ENCODE measurements around the gene OR51B6. TPM values are rescaled to one million over a fixed set of nuclear protein-coding genes. Genes with fewer than 3 reads are reported as not detected.
"Not testable (repeated sequence)": the region's sequence is repeated elsewhere in the genome, so short reads cannot be mapped to it uniquely, and the experiment has no call there.

The OR51B6 gene
- total RNA-seq, 1 donor, result not detected

DNA sequence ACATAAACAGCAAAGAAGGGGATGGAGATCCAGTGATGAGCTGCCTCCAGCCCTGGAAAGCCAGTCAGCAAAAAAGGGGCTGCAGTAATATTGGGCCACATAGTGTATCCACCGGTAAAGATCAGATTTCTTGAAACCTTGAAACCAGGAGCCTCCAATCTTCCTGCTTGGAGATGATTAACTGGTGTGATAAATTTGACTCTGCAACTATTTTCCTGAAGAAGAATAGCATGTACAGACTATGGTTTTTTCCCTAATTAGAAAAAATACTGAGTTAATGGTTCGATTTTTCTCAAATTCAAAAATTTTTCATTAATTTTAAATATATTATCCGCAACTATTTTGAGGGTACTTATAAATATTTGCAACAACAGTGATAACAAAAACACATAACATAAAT is 27.1 kb upstream of the OR51B6 start, which contains the start of gene OR51B2:
TSS of gene OR51B2 (minus strand) at position 101 of the 400 bp plus-strand sequence. CDS start at position 101, 0 bp downstream.
- Histone ChIP-seq H3K4me3 (ENCODE audit: insufficient read depth, low read length) (no peak within 1 kb of the TSS), H3K36me3 (ENCODE audit: insufficient read depth, low read length) (no peaks in the 10 kb centered on the region), H3K4me1 (ENCODE audit: insufficient read depth, low read length) (no peaks in the 10 kb centered on the region), H3K9me3 (ENCODE audit: low read depth, low read length) (no peaks in the 10 kb centered on the region), H3K27ac (ENCODE audit: low read depth, low read length) (no peak within 1 kb of the TSS), H3K27me3 (ENCODE audit: insufficient read depth, low read length) (no peaks in the 10 kb centered on the region), H2AFZ (ENCODE audit: low read length) (peak within 1 kb of the TSS; percentile 74), H4K20me1 (ENCODE audit: insufficient read depth, low read length) (no peaks in the 10 kb centered on the region), H3K4me2 (ENCODE audit: insufficient read depth, low read length) (peak within 1 kb of the TSS; percentile 2), H3K79me2 (ENCODE audit: insufficient read depth, low read length) (no peaks in the 10 kb centered on the region)
- TF ChIP-seq, protein P1, sequence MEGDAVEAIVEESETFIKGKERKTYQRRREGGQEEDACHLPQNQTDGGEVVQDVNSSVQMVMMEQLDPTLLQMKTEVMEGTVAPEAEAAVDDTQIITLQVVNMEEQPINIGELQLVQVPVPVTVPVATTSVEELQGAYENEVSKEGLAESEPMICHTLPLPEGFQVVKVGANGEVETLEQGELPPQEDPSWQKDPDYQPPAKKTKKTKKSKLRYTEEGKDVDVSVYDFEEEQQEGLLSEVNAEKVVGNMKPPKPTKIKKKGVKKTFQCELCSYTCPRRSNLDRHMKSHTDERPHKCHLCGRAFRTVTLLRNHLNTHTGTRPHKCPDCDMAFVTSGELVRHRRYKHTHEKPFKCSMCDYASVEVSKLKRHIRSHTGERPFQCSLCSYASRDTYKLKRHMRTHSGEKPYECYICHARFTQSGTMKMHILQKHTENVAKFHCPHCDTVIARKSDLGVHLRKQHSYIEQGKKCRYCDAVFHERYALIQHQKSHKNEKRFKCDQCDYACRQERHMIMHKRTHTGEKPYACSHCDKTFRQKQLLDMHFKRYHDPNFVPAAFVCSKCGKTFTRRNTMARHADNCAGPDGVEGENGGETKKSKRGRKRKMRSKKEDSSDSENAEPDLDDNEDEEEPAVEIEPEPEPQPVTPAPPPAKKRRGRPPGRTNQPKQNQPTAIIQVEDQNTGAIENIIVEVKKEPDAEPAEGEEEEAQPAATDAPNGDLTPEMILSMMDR (IDR thresholded peaks at IDR 0.05; ENCODE audit: extremely low read depth, low read depth, low read length), result no peak
- no peak for DNase-seq (ENCODE audit: insufficient read length, low spot score, missing footprints)

DNA sequence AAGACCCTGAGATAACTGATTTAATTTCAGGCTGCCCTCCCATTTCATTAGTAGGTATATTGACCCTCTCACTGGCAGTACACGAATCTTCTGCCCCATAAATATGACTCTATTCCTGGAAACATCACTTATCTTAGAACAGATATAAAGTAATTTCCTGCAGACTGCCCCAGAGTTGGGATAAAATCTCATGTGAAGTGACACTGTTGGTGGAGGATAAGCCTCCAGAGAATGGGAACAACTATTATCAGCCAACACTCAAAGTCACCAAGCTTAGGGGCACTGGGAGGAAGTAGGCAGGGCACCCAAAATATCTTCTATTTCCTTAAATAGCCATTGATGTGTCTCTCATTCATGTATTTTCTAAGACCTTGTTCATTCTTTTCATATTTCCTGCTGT is 16.1 kb upstream of the OR51B6 start:
- Histone ChIP-seq H3K27ac (ENCODE audit: low read depth, low read length) (no peak overlapping the region), H2AFZ (ENCODE audit: low read length) (peak overlapping the region; percentile 24), H3K4me3 (ENCODE audit: insufficient read depth, low read length) (no peak overlapping the region), H3K4me2 (ENCODE audit: insufficient read depth, low read length) (no peak overlapping the region), H3K9me3 (ENCODE audit: low read depth, low read length) (no peaks in the 10 kb centered on the region), H3K27me3 (ENCODE audit: insufficient read depth, low read length) (no peaks in the 10 kb centered on the region), H3K4me1 (ENCODE audit: insufficient read depth, low read length) (peaks cover 16% of the 10 kb centered on the region), H4K20me1 (ENCODE audit: insufficient read depth, low read length) (no peaks in the 10 kb centered on the region), H3K36me3 (ENCODE audit: insufficient read depth, low read length) (no peaks in the 10 kb centered on the region), H3K79me2 (ENCODE audit: insufficient read depth, low read length) (no peaks in the 10 kb centered on the region)
- TF ChIP-seq, protein P1 (IDR thresholded peaks at IDR 0.05; ENCODE audit: extremely low read depth, low read depth, low read length), result no peak
- no peak for DNase-seq (ENCODE audit: insufficient read length, low spot score, missing footprints)

DNA sequence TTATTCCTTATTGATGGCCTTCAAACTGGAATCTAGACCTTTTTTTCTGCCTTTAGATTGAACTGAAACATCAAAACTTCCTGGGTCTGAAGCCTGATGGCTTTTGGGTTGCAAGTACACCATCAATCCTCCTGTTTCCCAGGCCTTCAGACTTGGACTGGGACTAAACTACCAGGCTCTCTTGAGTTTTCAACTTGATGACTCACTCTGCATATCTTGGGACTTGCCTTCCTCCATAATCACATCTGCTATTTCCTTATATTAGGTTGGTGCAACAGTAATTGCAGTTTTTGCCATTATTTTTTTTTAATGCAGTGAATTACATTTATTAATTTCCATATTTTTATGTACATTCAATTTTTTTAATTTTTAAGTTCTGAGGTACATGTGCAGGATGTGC is 15.0 kb upstream of the OR51B6 start:
- DNase-seq (ENCODE audit: insufficient read length, low spot score, missing footprints), result no peak
- Histone ChIP-seq H3K4me1 (ENCODE audit: insufficient read depth, low read length) (peaks cover 16% of the 10 kb centered on the region), H3K9me3 (ENCODE audit: low read depth, low read length) (no peaks in the 10 kb centered on the region), H3K36me3 (ENCODE audit: insufficient read depth, low read length) (no peaks in the 10 kb centered on the region), H4K20me1 (ENCODE audit: insufficient read depth, low read length) (no peaks in the 10 kb centered on the region), H3K4me3 (ENCODE audit: insufficient read depth, low read length) (no peak overlapping the region), H3K4me2 (ENCODE audit: insufficient read depth, low read length) (no peak overlapping the region), H2AFZ (ENCODE audit: low read length) (no peak overlapping the region), H3K27ac (ENCODE audit: low read depth, low read length) (no peak overlapping the region), H3K79me2 (ENCODE audit: insufficient read depth, low read length) (no peaks in the 10 kb centered on the region), H3K27me3 (ENCODE audit: insufficient read depth, low read length) (no peaks in the 10 kb centered on the region)
- TF ChIP-seq, protein P1 (IDR thresholded peaks at IDR 0.05; ENCODE audit: extremely low read depth, low read depth, low read length), result no peak

DNA sequence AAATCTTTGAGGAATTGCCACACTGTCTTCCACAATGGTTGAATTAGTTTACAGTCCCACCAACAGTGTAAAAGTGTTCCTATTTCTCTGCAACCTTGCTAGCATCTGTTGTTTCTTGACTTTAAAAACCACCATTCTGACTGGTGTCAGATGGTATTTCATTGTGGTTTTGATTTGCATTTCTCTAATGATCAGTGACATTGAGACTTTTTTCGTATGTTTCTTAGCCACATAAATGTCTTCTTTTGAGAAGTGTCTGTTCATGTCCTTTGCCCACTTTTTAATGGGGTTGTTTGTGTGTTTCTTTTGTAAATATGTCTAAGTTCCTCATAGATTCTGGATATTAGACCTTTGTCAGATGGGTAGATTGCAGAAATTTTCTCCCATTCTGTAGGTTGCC is 14.1 kb upstream of the OR51B6 start:
- H3K79me2 ChIP-seq (ENCODE audit: insufficient read depth, low read length); H3K4me3 ChIP-seq (ENCODE audit: insufficient read depth, low read length); DNase-seq (ENCODE audit: insufficient read length, low spot score, missing footprints); H3K27me3 ChIP-seq (ENCODE audit: insufficient read depth, low read length); H2AFZ ChIP-seq (ENCODE audit: low read length); H3K27ac ChIP-seq (ENCODE audit: low read depth, low read length); H3K36me3 ChIP-seq (ENCODE audit: insufficient read depth, low read length); H4K20me1 ChIP-seq (ENCODE audit: insufficient read depth, low read length); H3K9me3 ChIP-seq (ENCODE audit: low read depth, low read length); H3K4me2 ChIP-seq (ENCODE audit: insufficient read depth, low read length): not testable (repeated sequence)
- peaks cover 16% of the 10 kb centered on the region for H3K4me1 ChIP-seq (ENCODE audit: insufficient read depth, low read length)
